A673 (cell line): ENCODE data around the gene CCDC24.

Experiments used
- CTCF ChIP-seq: fragments of 300-800, 200-600 bp; sonication (generic); conservative IDR thresholded peaks from 2 replicates; pipeline ENCODE4 v1.5.1; 2017; ENCODE audit warnings: low read depth, mild to moderate bottlenecking, antibody characterized with exemption, low read length, moderate library complexity, mixed read lengths
- EZH2 ChIP-seq: fragments of 200-600 bp; sonication (generic); IDR thresholded peaks from 2 replicates; pipeline ENCODE4 v1.6.1; 2017; ENCODE audit warnings: borderline replicate concordance, low read depth, mild to moderate bottlenecking, mixed read lengths, antibody characterized with exemption, low read length; ENCODE audit not compliant: poor library complexity, severe bottlenecking

DNA sequence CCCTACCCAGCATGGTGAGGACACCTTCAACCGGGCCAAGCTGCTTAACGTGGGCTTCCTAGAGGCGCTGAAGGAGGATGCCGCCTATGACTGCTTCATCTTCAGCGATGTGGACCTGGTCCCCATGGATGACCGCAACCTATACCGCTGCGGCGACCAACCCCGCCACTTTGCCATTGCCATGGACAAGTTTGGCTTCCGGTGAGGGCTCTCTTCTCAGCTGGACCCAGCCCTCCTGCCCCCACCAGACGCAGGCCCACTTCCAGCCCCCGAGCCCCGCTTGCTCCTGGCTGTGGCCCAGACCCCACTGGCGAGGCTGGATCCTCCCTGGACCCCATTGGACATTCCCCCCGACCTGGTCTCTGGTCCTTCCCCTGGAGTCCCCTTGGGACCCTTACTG is 6.5 kb upstream of the CCDC24 start:
- TF ChIP-seq CTCF (no peak), EZH2 (no peak)
